NOMO-1 treated with DMSO at 0.1 percent for 48 hours (cell line): ENCODE results near the gene KREMEN1.

ENCODE experiments used
- DNase-seq: peaks from one replicate; lab custom pipeline; 2025; ENCODE audit not compliant: unreplicated experiment; lab: John Stamatoyannopoulos, UW

Gene KREMEN1

DNA sequence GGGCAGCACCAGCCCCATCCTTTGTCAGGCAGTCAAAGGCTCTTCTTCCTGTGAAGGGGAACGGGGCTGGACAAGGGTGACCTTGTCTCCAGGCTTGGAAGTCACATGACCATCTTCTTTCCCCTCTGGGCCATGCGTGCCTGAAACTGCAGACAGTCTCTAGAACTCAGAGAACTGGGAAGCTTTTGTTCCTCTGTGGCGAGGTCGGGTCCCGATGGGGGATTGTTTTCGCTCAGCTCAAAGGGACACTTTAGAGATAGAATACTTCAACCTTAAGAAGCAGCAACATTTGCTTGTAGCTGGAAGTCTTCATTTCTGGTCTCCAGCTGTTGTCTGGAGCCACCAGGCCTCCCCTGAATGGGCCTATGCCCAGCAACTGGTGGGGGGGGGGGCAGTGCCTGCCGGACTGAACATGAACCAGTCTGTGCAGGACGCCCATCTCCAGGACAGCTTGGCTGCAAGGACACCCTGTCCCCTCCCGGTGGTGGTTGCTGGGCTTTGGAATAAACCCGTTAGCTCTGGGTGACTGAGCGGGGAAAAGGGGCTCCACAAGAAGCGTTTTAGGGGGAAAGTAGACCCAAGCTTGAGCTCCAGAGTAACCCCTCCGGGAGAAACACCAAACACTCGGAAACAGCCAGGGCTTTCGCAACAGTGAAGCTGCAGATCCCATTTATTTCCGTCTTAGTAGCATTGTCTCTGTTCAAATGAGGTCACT is 77.2 kb downstream of the KREMEN1 start:
- DNase-seq, result no peak

GRCh38 chr22:29150701-29151100 is 77.9 kb downstream of the KREMEN1 start:
- no peak for DNase-seq

DNA sequence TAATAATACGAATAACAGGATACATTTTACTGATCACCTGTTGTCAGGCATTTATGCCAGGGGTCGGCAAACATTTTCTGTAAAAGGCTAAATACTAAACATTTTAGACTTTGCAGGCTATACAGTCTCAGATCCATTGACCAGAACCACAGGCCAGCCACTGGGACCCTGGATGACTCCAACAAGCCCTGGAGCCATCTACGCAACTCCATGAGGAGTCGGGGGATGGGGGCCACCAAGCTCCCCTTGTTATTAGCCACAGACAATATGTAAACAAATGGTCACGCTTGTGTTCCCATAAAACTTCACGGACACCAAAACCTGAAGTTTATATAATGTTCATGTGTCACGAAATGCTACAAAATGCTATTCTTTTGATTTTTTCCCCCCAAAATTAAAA is 78.5 kb downstream of the KREMEN1 start:
- no peak for DNase-seq

DNA sequence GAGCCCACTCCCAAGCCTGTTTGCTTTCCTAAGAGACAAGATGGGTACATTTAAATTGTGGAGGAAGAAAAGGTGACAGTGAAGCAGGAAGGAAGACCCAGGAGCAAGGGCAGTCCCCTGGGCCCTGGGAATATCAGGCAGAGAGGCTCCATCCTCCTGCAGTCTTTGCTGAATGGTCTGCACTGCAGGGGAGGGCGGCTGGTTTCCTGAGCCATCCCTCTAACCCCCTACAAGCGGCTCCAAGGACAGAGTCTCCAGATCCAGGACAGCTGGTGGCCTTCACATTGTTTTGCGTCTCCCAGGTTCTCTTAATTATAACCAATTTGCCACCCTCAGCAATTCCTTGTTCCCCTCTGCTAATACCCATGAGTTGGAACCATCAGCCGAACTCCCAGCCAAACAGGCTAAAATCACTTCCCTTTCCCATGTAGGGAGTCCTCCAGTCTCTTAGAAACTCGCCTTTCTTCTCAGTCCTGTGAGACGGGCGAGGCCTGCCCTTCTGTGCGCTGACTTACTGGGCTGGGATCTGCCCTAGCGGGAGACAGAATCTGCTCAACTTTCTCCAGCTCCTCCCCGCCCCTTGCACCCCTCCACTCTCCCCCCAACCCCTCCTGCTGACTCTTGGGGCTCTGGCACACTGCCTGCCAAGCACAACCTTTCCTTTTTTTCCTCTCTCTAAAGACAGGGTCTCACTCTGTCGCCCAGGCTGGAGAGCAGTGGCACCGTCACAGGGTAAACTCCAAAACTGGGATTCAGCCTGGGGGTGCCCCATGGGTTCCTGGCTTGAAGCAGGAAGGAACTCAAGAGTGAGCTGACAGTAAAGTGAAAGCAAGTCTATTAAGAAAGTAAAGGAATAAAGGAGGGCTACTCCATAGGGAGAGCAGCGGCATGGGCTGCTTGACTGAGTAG is 79.5 kb downstream of the KREMEN1 start:
- DNase-seq, result no peak

- DNase-seq, result no peak
Observed at GRCh38 chr22:29152954-29153719, 80.3 kb downstream of the KREMEN1 start.

GRCh38 chr22:29154364-29155048 is 81.7 kb downstream of the KREMEN1 start:
- DNase-seq, result peak; percentile 49

GRCh38 chr22:29155966-29156365 is 83.1 kb downstream of the KREMEN1 start:
- no peak for DNase-seq

DNA sequence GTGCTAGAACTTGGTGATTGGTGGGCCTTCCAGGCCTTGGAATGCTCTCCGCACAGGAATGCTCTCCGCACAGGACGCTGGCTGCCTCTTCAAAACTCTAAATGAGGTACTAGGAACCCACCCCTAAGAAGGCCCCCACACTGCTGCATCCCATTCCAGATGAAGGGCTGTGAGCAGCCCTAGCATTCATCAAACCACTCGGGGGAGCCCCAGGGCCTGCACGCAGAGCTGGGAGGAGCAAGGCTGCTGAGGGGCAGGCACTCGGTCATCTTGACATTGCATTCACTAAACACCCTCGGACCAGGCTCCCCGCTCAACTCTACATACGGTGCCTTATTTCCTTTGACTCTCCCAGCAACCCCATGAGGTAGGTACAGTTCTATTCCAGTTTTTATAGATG is 83.7 kb downstream of the KREMEN1 start:
- no peak for DNase-seq

- no peak for DNase-seq
Observed at GRCh38 chr22:29157759-29158535, 85.1 kb downstream of the KREMEN1 start.

DNA sequence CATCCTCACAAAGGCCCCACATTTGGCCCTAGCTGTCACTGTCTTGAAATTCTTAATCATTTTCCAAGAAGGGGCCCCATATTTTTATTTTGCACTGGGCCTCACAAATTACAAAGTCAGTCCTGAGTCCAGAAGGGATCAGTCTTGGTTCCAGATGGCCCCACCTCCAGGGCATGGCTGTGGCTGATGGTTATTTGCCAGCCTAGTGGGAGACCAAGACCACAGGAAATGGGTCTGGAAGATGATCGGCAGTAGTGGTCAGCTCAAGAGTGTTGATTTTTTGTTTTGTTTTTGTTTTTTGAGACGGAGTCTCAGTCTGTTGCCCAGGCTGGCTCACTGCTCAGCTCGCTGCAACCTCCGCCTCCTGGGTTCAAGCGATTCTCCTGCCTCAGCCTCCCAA is 85.7 kb downstream of the KREMEN1 start:
- no peak for DNase-seq

- DNase-seq, result no peak
Observed at GRCh38 chr22:29163808-29164207, 91.0 kb downstream of the KREMEN1 start.

GRCh38 chr22:29165321-29166060 is 92.7 kb downstream of the KREMEN1 start:
- no peak for DNase-seq

DNA sequence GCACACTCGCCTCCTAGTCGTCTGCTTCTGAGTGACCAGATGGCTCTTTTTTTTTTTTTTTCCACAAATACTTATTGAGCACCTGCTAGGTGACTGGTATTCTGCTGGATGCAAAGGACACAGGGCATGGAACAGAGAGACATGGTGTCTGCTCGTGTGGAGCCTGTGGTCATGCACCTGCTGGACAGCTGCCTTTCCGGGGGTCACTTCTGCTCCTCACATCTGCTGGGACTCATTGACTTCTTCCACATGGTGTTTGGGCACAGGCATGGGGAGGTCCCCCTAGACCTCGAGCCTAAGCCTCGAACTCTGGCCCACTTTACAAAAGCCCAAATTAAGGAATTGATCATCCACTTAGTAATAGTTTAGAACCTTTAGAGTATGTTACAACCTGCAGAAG is 93.3 kb downstream of the KREMEN1 start:
- DNase-seq, result no peak

DNA sequence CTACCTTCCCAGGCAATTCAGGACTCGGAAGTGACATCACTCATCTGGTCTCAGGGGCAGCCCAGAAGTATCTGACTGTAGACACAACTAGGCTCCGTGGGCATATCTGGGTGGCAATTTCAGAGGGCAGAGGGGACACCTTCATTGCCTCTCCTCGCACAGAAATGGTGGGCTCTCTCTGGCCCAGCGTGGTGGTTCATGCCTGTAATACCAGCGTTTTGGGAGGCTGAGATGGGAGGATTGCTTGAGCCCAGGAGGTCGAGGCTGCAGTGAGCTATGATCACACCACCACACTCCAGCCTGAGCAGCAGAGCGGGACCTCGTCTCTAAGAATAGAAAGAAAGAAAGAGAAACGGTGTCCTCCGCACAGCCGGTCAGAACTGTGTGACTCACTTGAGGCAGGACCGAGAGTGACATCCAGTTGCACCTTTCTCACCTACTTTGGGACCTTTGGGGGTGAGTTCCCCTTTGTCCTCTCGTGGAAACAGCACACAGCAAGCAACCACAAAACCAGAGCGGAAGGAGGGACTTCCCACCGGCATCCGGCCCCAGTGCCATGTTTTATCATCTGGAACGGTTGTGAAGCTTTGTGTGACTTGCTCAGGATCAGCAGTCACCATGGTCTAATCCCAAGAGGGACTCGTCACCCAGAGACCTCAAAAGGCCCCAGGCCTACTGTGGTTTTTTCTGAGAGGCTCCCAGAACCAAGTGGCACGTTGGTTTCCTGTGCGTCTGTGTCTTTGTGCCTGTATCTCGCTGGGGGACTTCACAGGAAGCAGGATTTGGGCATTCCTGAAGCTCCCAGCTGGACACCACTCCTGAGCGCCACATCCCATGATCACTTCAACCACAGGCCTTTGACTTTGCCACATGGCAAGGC is 94.4 kb downstream of the KREMEN1 start:
- DNase-seq, result peak; percentile 78

DNA sequence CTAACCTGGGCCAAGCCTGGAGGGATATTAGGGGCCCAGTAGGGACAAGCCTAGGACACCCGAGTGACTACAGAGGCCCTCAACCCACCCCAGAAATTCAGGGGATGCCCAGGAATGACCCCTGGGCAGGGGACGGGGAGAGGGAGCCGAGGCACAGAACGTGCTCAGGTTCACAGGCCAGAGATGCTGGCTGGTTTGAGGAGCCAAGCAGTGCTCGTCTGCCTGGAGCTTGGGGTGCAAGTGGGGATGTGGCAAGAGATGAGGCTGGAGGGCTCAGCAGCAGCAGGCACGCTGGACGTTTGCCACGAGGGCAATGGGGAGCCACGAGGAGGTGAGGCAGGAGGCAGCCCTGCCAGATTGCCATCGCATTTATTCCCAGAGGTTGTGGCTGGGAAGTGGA is 98.9 kb downstream of the KREMEN1 start:
- no peak for DNase-seq

DNA sequence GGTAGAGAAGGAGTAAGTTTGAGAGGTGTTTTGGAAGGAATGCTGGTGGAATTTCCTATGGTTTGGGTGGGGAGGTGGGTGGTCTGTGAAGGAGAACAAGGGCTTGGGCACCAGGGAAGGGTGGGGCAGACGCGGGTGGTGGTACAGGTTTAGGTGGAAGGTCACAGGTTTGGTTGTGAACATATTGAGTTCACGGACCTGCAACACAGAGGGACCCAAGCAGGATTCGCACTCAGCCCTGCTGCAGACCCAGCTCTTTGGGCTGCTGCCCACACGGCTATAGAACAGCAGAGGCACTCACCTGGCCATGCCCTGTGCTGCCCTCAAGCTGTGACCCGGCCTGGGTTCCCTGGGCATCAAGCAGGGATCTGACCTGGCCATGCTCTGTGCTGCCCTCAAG is 99.4 kb downstream of the KREMEN1 start:
- no peak for DNase-seq

DNA sequence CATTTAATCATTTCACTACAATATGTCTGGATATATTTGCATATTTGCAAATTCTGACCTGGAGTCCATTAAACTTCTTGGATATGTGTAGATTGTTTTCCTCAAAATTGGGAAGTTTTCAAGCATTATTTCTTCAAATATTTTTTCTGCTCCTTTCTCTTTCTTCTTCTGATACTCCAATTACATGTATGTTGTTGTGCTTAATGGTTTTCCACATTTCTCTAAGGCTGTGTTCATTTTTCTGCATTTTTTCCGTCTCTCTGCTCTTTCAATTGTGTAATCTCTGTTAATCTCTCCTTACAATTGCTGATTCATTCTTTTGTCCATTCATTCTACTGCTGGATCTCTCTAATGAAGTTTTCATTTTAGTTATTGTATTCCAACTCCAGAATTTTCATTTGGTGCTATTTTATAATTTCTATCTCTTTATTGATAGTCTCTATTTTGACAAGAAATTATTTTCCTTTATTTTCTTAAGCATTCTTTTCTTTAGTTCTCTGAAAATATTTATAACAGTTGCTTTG is 102.5 kb downstream of the KREMEN1 start:
- DNase-seq, result no peak
